ENCODE data around the gene RNF145.
"Not testable (repeated sequence)": the region's sequence is repeated elsewhere in the genome, so short reads cannot be mapped to it uniquely, and the experiment has no call there.

- TF ChIP-seq, protein P1, sequence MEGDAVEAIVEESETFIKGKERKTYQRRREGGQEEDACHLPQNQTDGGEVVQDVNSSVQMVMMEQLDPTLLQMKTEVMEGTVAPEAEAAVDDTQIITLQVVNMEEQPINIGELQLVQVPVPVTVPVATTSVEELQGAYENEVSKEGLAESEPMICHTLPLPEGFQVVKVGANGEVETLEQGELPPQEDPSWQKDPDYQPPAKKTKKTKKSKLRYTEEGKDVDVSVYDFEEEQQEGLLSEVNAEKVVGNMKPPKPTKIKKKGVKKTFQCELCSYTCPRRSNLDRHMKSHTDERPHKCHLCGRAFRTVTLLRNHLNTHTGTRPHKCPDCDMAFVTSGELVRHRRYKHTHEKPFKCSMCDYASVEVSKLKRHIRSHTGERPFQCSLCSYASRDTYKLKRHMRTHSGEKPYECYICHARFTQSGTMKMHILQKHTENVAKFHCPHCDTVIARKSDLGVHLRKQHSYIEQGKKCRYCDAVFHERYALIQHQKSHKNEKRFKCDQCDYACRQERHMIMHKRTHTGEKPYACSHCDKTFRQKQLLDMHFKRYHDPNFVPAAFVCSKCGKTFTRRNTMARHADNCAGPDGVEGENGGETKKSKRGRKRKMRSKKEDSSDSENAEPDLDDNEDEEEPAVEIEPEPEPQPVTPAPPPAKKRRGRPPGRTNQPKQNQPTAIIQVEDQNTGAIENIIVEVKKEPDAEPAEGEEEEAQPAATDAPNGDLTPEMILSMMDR (conservative IDR thresholded peaks at IDR 0.05; ENCODE audit: low read depth, low read length), result not testable (repeated sequence)
- not testable (repeated sequence) for TF ChIP-seq EZH2 (IDR thresholded peaks at IDR 0.05; ENCODE audit: low read length, unreplicated experiment)
Observed at GRCh38 chr5:159158553-159159091, 50.7 kb downstream of the RNF145 start.

All from PC-3 (cell line).